ENCODE data around the gene JAG2. TPM values are rescaled to one million over a fixed set of nuclear protein-coding genes. Genes with fewer than 3 reads are reported as not detected.
"Not testable (repeated sequence)": the region's sequence is repeated elsewhere in the genome, so short reads cannot be mapped to it uniquely, and the experiment has no call there.

The JAG2 gene
- total RNA-seq, 2 experiments from 2014 or later = 0.66 to 1.3 TPM

DNA sequence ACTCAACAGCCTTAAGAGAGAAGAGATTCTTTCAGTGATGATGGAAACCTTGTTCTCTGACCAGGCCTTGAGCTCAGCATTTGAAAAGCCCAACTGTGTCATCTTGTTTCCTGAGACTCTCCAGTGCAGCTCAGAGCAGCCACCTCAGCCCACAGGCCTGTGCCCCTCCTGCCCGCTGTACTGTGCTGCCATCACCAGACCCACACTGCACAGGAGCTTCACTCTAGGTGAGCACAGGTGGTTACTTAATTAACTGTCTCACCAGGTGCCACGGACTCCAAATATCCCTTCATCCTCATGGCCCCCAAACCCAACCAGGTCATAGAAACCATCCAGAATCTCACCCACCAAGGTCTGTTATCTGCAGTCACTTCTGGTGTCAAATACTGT is 51.3 kb downstream of the JAG2 start:
- Mint-ChIP-seq H3K9me3 (peaks cover 4% of the 10 kb centered on the region), H3K27me3 (peaks cover 27% of the 10 kb centered on the region), H3K4me3 (no peak overlapping the region), H3K36me3 (ENCODE audit: low read depth) (no peaks in the 10 kb centered on the region), H3K4me1 (ENCODE audit: low read depth) (no peaks in the 10 kb centered on the region), H3K27ac (no peak overlapping the region)
- Histone ChIP-seq H3K4me1 (ENCODE audit: insufficient read depth, low read length) (no peaks in the 10 kb centered on the region), H3K9me3 (ENCODE audit: control insufficient read depth in 1 of 2, insufficient read depth in 1 of 2, low read length in 2 of 2) (peaks cover 0 to 15% of the 10 kb centered on the region in 2 experiments), H3K36me3 (ENCODE audit: insufficient read depth, low read length) (no peaks in the 10 kb centered on the region), H3K27me3 (ENCODE audit: control insufficient read depth in 1 of 2, insufficient read depth in 2 of 2, low read length in 2 of 2) (peaks cover 0 to 10% of the 10 kb centered on the region in 2 experiments), H3K27ac (ENCODE audit: low read depth in 1 of 2, low read length in 2 of 2) (no peak overlapping the region), H3K4me3 (ENCODE audit: low read length) (no peak overlapping the region)
- intact Hi-C loops (cut with DNase I, micrococcal nuclease) = no loop called here
- POLR2A ChIA-PET = no interaction called here
- TF ChIP-seq, protein P1, sequence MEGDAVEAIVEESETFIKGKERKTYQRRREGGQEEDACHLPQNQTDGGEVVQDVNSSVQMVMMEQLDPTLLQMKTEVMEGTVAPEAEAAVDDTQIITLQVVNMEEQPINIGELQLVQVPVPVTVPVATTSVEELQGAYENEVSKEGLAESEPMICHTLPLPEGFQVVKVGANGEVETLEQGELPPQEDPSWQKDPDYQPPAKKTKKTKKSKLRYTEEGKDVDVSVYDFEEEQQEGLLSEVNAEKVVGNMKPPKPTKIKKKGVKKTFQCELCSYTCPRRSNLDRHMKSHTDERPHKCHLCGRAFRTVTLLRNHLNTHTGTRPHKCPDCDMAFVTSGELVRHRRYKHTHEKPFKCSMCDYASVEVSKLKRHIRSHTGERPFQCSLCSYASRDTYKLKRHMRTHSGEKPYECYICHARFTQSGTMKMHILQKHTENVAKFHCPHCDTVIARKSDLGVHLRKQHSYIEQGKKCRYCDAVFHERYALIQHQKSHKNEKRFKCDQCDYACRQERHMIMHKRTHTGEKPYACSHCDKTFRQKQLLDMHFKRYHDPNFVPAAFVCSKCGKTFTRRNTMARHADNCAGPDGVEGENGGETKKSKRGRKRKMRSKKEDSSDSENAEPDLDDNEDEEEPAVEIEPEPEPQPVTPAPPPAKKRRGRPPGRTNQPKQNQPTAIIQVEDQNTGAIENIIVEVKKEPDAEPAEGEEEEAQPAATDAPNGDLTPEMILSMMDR (IDR thresholded peaks at IDR 0.05) = no peak
- ATAC-seq (ENCODE audit: poor library complexity) (no peak), DNase-seq (no peak)
- CTCF ChIA-PET = no interaction called here

DNA sequence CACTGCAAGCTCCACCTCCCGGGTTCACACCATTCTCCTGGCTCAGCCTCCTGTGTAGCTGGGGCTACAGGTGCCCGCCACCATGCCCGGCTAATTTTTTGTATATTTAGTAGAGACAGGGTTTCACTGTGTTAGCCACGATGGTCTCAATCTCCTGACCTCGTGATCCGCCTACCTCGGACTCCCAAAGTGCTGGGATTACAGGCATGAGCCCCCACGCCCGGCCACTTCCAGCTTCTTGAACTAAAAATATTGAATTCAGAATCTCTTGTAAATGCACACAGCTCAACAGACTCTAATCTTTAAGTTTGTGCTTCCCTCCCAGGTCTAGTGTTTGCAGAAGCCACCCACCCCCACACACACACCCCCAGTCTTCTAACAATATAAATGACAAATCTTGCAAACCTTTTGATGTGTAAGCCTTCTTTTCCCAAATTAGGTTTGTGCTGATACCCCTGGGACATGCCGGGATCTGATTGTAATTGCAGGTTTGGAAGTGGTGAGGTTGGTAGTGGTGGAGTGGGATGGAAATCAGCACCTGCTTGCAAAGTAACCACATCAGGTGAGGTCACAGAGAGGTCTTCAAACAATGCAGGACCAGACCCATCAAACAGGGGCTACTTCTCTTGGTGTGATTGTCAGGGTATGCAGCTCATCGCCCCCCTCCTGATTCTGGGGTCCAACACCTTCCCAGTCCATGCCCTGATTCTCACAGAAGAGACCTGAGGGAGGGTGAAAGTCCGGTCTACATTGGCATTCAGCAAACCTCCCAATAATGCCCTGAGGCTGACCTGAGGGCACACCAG is 51.9 kb downstream of the JAG2 start:
- H3K4me3 Mint-ChIP-seq = no peak overlapping the region
- CTCF ChIA-PET = no interaction called here

DNA sequence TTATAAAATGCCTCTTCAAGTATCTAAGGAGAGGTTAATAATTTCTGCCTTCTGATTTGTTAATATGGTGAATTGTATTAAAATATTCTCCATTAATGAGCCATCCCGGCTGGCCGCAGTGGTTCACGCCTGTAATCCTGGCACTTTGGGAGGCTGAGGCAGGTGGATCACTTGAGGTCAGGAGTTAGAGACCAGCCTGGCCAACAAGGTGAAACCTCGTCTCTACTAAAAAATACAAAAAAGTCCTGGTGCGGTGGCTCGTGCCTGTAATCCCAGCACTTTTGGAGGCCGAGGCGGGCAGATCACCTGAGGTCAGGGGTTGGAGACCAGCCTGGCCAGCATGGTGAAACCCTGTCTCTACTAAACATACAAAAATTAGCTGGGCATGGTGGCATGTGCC is 59.3 kb downstream of the JAG2 start:
- H3K27me3 Mint-ChIP-seq = peaks cover 27% of the 10 kb centered on the region
- H3K4me1 Mint-ChIP-seq (ENCODE audit: low read depth); H3K36me3 ChIP-seq (ENCODE audit: insufficient read depth, low read length); H3K27me3 ChIP-seq (ENCODE audit: control insufficient read depth in 1 of 2, insufficient read depth in 2 of 2, low read length in 2 of 2); POLR2A ChIA-PET; DNase-seq; CTCF ChIA-PET; H3K27ac Mint-ChIP-seq; H3K4me1 ChIP-seq (ENCODE audit: insufficient read depth, low read length); H3K4me3 ChIP-seq (ENCODE audit: low read length); ATAC-seq (ENCODE audit: poor library complexity); H3K9me3 Mint-ChIP-seq; intact Hi-C loops (cut with DNase I, micrococcal nuclease); H3K9me3 ChIP-seq (ENCODE audit: control insufficient read depth in 1 of 2, insufficient read depth in 1 of 2, low read length in 2 of 2); H3K36me3 Mint-ChIP-seq (ENCODE audit: low read depth); H3K27ac ChIP-seq (ENCODE audit: low read depth in 1 of 2, low read length in 2 of 2); H3K4me3 Mint-ChIP-seq: not testable (repeated sequence)

More for the DNA sequence above, 51.9 kb downstream of the JAG2 start:
- Mint-ChIP-seq H3K36me3 (ENCODE audit: low read depth) (no peaks in the 10 kb centered on the region), H3K27me3 (peaks cover 22% of the 10 kb centered on the region), H3K9me3 (peaks cover 4% of the 10 kb centered on the region), H3K4me1 (ENCODE audit: low read depth) (no peaks in the 10 kb centered on the region), H3K27ac (no peak overlapping the region)
- Histone ChIP-seq H3K4me1 (ENCODE audit: insufficient read depth, low read length) (no peaks in the 10 kb centered on the region), H3K27me3 (ENCODE audit: control insufficient read depth in 1 of 2, insufficient read depth in 2 of 2, low read length in 2 of 2) (peaks cover 0 to 10% of the 10 kb centered on the region in 2 experiments), H3K9me3 (ENCODE audit: control insufficient read depth in 1 of 2, insufficient read depth in 1 of 2, low read length in 2 of 2) (peaks cover 0 to 9% of the 10 kb centered on the region in 2 experiments), H3K27ac (ENCODE audit: low read depth in 1 of 2, low read length in 2 of 2) (no peak overlapping the region), H3K36me3 (ENCODE audit: insufficient read depth, low read length) (no peaks in the 10 kb centered on the region), H3K4me3 (ENCODE audit: low read length) (no peak overlapping the region)
- intact Hi-C loops (cut with DNase I, micrococcal nuclease) = no loop called here
- TF ChIP-seq, protein P1 (IDR thresholded peaks at IDR 0.05) = no peak
- no peak for ATAC-seq (ENCODE audit: poor library complexity)
- no peak for DNase-seq
- POLR2A ChIA-PET = no interaction called here

DNA sequence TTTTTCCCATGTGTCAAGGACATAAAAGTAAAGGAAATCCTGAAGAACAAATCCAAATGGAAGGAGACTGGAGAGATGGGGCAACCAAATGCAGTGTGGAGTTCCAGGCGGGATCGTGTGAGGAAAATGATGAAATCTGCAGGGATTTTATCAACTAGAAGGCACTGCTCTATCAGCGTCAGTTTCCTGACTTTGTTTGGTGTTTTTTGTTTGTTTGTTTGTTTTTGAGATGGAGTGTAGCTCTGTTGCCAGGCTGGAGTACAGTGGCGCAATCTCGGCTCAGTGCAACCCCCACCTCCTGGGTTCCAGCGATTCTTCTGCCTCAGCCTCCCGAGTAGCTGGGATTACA is 60.1 kb downstream of the JAG2 start:
- Histone ChIP-seq H3K27ac (ENCODE audit: low read depth in 1 of 2, low read length in 2 of 2) (no peak overlapping the region), H3K4me1 (ENCODE audit: insufficient read depth, low read length) (no peaks in the 10 kb centered on the region), H3K4me3 (ENCODE audit: low read length) (no peak overlapping the region), H3K36me3 (ENCODE audit: insufficient read depth, low read length) (no peaks in the 10 kb centered on the region), H3K27me3 (ENCODE audit: control insufficient read depth in 1 of 2, insufficient read depth in 2 of 2, low read length in 2 of 2) (peaks cover 2 to 9% of the 10 kb centered on the region in 2 experiments), H3K9me3 (ENCODE audit: control insufficient read depth in 1 of 2, insufficient read depth in 1 of 2, low read length in 2 of 2) (no peaks in the 10 kb centered on the region)
- Mint-ChIP-seq H3K9me3 (peaks cover 2% of the 10 kb centered on the region), H3K4me1 (ENCODE audit: low read depth) (no peaks in the 10 kb centered on the region), H3K27me3 (peaks cover 35% of the 10 kb centered on the region), H3K27ac (no peak overlapping the region), H3K4me3 (no peak overlapping the region), H3K36me3 (ENCODE audit: low read depth) (no peaks in the 10 kb centered on the region)
- ATAC-seq (ENCODE audit: poor library complexity) (no peak), DNase-seq (no peak)
- ChIA-PET CTCF (no interaction called here), POLR2A (no interaction called here)
- TF ChIP-seq, protein P1 (IDR thresholded peaks at IDR 0.05) = no peak
- intact Hi-C loops (cut with DNase I, micrococcal nuclease) = no loop called here

Data from CD4-positive, alpha-beta T cell (primary cell).